K562 (cell line): Measurements from ENCODE around the gene MOK. TPM values are rescaled to one million over a fixed set of nuclear protein-coding genes. Genes with fewer than 3 reads are reported as not detected.

ENCODE experiments used
- BRD4 ChIP-seq: fragments of 200-600 bp; sonication (generic); IDR thresholded peaks from 2 replicates; pipeline ENCODE4 v1.6.1; 2017; ENCODE audit warnings: inconsistent platforms
- polyA plus RNA-seq, 8 experiments: library from polyadenylated mRNA; depleted of rRNA in 4 of 8; stranded (reverse) in 5 of 8; unstranded in 3 of 8; fragments of >200 nt; fragmentation: Nextera tagmentation in 2 of 8; fragmentation: Illumina TruSeq in 1 of 8; extraction: Ambion mirVana in 2 of 8; extraction: Trizol in 1 of 8; gene quantifications; 2 replicates each; pipeline versions ENCODE4 v1.2.1 to v1.2.3, GENCODE V29; 2011 to 2014; ENCODE audit warnings: inconsistent platforms in 1 of 8, missing spikeins in 1 of 8
- total RNA-seq, 7 experiments: library from RNA; depleted of rRNA in 6 of 7; stranded (reverse); fragments of >200 nt in 6 of 7; fragmentation: Illumina TruSeq in 2 of 7; extraction: Trizol in 2 of 7; gene quantifications; 2 replicates each; pipeline versions ENCODE4 v1.2.1 to v1.2.3, GENCODE V29; 2011 to 2021; ENCODE audit warnings: low replicate concordance in 1 of 7
- TF ChIP-seq, protein P1 (sequence below), 2 experiments: fragments of 450-650 bp in 1 of 2; sonication (generic) in 1 of 2; formaldehyde crosslinking in 1 of 2; IDR thresholded peaks; 2 replicates each; pipeline versions ENCODE4 v1.7.1 to v1.9.0; 2016 to 2022; ENCODE audit warnings: inconsistent platforms in 1 of 2, mild to moderate bottlenecking in 1 of 2, missing genetic modification reagents in 1 of 2

MOK gene
- total and polyA plus RNA-seq, 9 of the 15 experiments (the other 6 are each of a cell fraction or from before 2014, with no cell fraction given), result 1.3 to 8.4 (median 5.3) TPM

DNA sequence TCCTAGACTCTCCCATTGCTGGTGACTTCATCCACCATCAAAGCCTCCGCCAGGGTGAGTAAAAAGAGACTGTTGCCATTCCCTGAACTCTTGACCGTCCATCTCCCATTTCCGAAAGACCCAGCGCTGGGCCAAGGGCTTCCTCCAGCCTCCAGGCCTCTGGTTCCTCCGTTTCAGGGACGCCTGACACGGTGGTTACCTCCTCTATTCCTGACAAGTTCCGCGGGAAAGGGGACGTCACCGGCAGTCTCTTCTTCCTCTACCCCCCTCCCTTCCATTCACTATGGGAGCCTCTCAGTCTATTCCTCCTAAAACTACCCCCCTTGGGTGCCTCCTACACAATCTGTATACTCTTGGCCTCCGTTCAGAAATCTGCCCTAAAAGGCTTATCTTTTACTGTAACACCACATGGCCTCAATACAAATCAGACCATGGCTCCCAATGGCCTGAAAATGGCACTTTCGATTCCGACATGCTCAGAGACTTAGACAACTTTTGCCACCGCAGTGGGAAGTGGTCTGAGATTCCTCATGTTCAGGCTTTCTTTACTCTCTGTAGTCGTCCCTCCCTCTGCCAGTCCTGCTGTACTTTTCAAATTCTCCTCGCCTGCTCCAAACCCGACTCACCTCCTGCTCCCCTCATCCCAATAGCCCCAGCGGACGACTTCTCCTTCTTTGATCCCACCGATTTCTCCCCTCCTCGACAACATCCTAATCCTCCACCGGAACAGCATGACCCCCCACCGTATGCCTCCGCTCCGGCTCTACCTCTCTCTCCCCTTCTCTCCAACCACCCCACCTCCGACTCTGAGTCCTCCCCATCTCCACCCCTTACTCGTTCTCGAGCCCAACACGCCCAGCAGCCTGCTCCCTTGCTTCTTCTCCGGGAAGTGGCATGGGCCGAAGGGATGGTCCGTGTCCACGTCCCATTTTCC, 70.4 kb downstream of the MOK start (continued):
- TF ChIP-seq, protein P1, sequence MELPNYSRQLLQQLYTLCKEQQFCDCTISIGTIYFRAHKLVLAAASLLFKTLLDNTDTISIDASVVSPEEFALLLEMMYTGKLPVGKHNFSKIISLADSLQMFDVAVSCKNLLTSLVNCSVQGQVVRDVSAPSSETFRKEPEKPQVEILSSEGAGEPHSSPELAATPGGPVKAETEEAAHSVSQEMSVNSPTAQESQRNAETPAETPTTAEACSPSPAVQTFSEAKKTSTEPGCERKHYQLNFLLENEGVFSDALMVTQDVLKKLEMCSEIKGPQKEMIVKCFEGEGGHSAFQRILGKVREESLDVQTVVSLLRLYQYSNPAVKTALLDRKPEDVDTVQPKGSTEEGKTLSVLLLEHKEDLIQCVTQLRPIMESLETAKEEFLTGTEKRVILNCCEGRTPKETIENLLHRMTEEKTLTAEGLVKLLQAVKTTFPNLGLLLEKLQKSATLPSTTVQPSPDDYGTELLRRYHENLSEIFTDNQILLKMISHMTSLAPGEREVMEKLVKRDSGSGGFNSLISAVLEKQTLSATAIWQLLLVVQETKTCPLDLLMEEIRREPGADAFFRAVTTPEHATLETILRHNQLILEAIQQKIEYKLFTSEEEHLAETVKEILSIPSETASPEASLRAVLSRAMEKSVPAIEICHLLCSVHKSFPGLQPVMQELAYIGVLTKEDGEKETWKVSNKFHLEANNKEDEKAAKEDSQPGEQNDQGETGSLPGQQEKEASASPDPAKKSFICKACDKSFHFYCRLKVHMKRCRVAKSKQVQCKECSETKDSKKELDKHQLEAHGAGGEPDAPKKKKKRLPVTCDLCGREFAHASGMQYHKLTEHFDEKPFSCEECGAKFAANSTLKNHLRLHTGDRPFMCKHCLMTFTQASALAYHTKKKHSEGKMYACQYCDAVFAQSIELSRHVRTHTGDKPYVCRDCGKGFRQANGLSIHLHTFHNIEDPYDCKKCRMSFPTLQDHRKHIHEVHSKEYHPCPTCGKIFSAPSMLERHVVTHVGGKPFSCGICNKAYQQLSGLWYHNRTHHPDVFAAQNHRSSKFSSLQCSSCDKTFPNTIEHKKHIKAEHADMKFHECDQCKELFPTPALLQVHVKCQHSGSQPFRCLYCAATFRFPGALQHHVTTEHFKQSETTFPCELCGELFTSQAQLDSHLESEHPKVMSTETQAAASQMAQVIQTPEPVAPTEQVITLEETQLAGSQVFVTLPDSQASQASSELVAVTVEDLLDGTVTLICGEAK (IDR thresholded peaks at IDR 0.05), result no peak
- TF ChIP-seq, protein P1 (CRISPR knock-in tag; IDR thresholded peaks at IDR 0.05), result no peak
- TF ChIP-seq BRD4, result no peak
